NCI-H510A (cell line): ENCODE measurements around the gene CCDC106.

Experiments
- DNase-seq: peaks from one replicate; lab custom pipeline; 2025; lab: John Stamatoyannopoulos, UW

CCDC106 gene

GRCh38 chr19:55696301-55697068 lies 48.5 kb downstream of the CCDC106 start:
- no peak for DNase-seq

DNA sequence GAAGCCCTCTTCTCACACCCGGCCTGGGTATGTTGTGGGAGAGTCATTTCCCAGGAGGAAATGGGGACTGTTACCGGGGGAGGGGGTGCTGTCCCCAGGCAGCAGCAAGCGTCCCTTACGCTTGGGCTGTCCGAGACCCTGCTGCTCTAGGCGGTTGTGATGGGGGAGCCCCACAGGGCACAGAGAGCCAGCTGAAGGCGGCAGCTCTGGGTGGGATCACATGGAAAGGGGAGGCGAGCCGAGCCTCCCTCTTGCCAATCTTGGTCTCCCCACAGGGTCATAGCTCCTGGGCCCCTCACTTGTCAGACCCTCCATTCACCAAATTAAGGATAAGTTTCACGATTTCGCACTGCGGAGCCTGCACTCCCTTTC lies 49.0 kb downstream of the CCDC106 start:
- no peak for DNase-seq

DNA sequence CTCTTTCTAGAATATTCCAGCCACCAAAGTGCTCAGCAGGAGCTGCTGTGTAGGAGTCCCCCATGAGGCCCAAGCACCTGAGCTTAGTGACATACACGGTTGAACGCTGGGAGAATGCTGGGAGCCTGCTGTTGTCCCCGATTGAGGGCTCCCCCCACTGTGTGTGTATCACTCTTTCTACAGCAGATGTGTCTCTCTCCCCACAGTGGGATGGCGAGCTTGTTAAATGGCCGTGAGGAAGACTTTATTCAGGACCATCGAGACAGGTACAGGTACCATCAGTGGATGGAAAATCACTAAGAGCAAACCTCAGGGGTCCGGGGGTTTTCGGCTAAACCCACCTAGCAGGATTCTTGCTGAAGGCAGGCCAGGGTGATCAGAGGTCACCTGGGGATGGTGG lies 49.7 kb downstream of the CCDC106 start:
- no peak for DNase-seq

GRCh38 chr19:55698256-55698655 lies 50.2 kb downstream of the CCDC106 start:
- no peak for DNase-seq

GRCh38 chr19:55699221-55699620 lies 51.2 kb downstream of the CCDC106 start:
- no peak for DNase-seq

DNA sequence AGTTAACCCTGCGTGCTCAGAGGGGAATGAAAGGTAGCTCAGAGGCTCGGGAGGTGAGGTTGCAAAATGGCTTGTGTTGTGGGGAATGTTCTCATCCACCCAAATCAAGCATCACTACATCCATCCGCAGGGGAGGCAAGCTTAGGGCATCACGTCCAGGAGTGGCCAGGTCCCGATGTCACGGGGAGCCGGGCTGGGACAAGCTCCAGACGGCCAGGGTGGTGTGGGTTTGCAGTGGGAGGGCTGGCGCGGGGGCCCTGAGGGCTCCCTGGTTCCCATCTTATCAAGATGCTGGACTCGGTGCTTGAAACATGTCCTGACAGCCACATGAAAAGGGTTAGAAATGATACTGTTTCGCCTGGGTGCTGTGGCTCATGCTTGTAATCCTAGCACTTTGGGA lies 52.8 kb downstream of the CCDC106 start:
- DNase-seq, result no peak

GRCh38 chr19:55702131-55702627 lies 54.2 kb downstream of the CCDC106 start:
- no peak for DNase-seq
